Small intestine (tissue), 7 donors: ENCODE data around the gene NAP1L2. TPM values are rescaled to one million over a fixed set of nuclear protein-coding genes. Genes with fewer than 3 reads are reported as not detected.
"Not testable (repeated sequence)": the region's sequence is repeated elsewhere in the genome, so short reads cannot be mapped to it uniquely, and the experiment has no call there.

ENCODE experiments used
- DNase-seq, 2 donors: peaks; one replicate each; pipeline versions ENCODE4 v3.0.0 to v3.0.0-alpha.2; 2013
- FAIRE-seq: peaks from 2 replicates; lab custom pipeline; 2012; peaks lifted over from hg19 to GRCh38; lab: Jason Lieb, UNC
- H3K27ac ChIP-seq, 3 donors: one replicate each; pipeline ENCODE4 v1.5.1; 2013; ENCODE audit warnings: low read length in 2 of 3, mild to moderate bottlenecking in 2 of 3, control low read depth in 1 of 3, inconsistent platforms in 1 of 3, low read depth in 1 of 3, moderate library complexity in 1 of 3
- H3K27me3 ChIP-seq, 3 donors: one replicate each; pipeline ENCODE4 v1.6.1; 2013; ENCODE audit warnings: low read length in 3 of 3, inconsistent platforms in 1 of 3; ENCODE audit not compliant: control insufficient read depth in 3 of 3, insufficient read depth in 3 of 3
- H3K36me3 ChIP-seq, 3 donors: one replicate each; pipeline ENCODE4 v1.6.1; 2013; ENCODE audit warnings: low read length in 3 of 3, inconsistent platforms in 1 of 3, low read depth in 1 of 3, mild to moderate bottlenecking in 1 of 3, moderate library complexity in 1 of 3; ENCODE audit not compliant: control insufficient read depth in 3 of 3, insufficient read depth in 2 of 3
- H3K4me1 ChIP-seq, 3 donors: one replicate each; pipeline ENCODE4 v1.6.1; 2013; ENCODE audit warnings: low read length in 2 of 3, inconsistent platforms in 1 of 3, low read depth in 1 of 3, mild to moderate bottlenecking in 1 of 3, moderate library complexity in 1 of 3; ENCODE audit not compliant: control insufficient read depth in 3 of 3, insufficient read depth in 2 of 3
- H3K4me3 ChIP-seq, 3 donors: one replicate each; pipeline ENCODE4 v1.5.1; 2013; ENCODE audit warnings: low read length in 3 of 3, control low read depth in 1 of 3, inconsistent platforms in 1 of 3, low read depth in 1 of 3, mild to moderate bottlenecking in 1 of 3, moderate library complexity in 1 of 3
- H3K9me3 ChIP-seq, 2 donors: one replicate each; pipeline ENCODE4 v1.6.1; 2013; ENCODE audit warnings: low read depth in 1 of 2, low read length in 1 of 2; ENCODE audit not compliant: control insufficient read depth in 2 of 2, insufficient read depth in 1 of 2
- WGBS, 3 donors: extraction: QIAGEN DNeasy Blood & Tissue Kit; methylation state at CpG; one replicate each; pipeline ENCODE4 v1.1.7; 2013; 5-methylcytosine and 5-hydroxymethylcytosine counted together
- polyA plus RNA-seq, 4 donors: library from polyadenylated mRNA; stranded (reverse) in 3 of 4; unstranded in 1 of 4; fragments of 200-250 nt in 3 of 4; fragments of 120-200 nt in 1 of 4; gene quantifications; one replicate each; pipeline versions ENCODE4 v1.2.1 to v1.2.3, GENCODE V29; 2013
- donor health status: healthy with polysubstance abuse.
- donor health status: control.
- donor health status: control.
- donor health status: Bipolar disorder and iron deficiency.
- donor health status: healthy.

Gene NAP1L2
- polyA plus RNA-seq, 4 donors, result 0.89 to 1.8 TPM; not detected in 2

- FAIRE-seq (no peak), DNase-seq (no peak)
- Histone ChIP-seq H3K4me3 (no peak overlapping the region), H3K36me3 (no peaks in the 10 kb centered on the region), H3K27ac (no peak overlapping the region), H3K27me3 (no peaks in the 10 kb centered on the region), H3K4me1 (no peaks in the 10 kb centered on the region), H3K9me3 (peaks cover 0 to 5% of the 10 kb centered on the region in 2 donors)
- 62 to 86% (median 84%) methylated on average over 6 of the region's 6 CpGs for WGBS, 3 donors
Measured at GRCh38 chrX:73182502-73183114, 32.0 kb downstream of the NAP1L2 start.

GRCh38 chrX:73168945-73169344 lies 45.7 kb downstream of the NAP1L2 start:
- 59 to 87% (median 80%) methylated on average over 1 of the region's 1 CpG for WGBS, 3 donors
- H3K9me3 ChIP-seq, result not testable (repeated sequence)

More at GRCh38 chrX:73168945-73169344, 45.7 kb downstream of the NAP1L2 start:
- not testable (repeated sequence) for H3K4me3 ChIP-seq, FAIRE-seq, DNase-seq, H3K27ac ChIP-seq, H3K36me3 ChIP-seq, H3K4me1 ChIP-seq, H3K27me3 ChIP-seq

Other genes starting within 250 kb of the NAP1L2 start
- gene PABPC1L2B, start 211.9 kb downstream of the NAP1L2 start, polyA plus RNA-seq, result under 1 TPM in 1 of 4 donors, not detected in 3; 0.06 TPM
- under 1 TPM in 1 of 4 donors, not detected in 3; 0.15 TPM for gene PABPC1L2A, start 135.3 kb downstream of the NAP1L2 start, polyA plus RNA-seq
- gene CDX4, start 232.2 kb upstream of the NAP1L2 start, polyA plus RNA-seq, result not detected